K562 (cell line): ENCODE data around the gene CA6. TPM values are rescaled to one million over a fixed set of nuclear protein-coding genes. Genes with fewer than 3 reads are reported as not detected.

Source experiments
- ATAC-seq: fragments of 200-7000 bp; cut with Tn5 transposase; 3 replicates; pipeline ENCODE4 v1.9.1; 2020; ENCODE audit warnings: moderate library complexity
- BruUV-seq: library from RNA; stranded (reverse); fragments of 400-500 nt; replicated peaks from 2 replicates; lab custom pipeline; 2021; lab: Mats Ljungman, UMichigan
- CTCF ChIA-PET: fragments of 300-600 bp; formaldehyde crosslinking; extraction: SDS; loops from one replicate; lab custom pipeline; 2021; ENCODE audit warnings: low intra/inter-chr PET ratio; lab: Yijun Ruan, JAX
- POLR2A ChIA-PET: fragments of 300-600, 350-650 bp; sonication (Branson Sonifier 250); formaldehyde crosslinking; extraction: SDS; loops from one replicate; lab custom pipeline; 2021; ENCODE audit warnings: antibody characterized with exemption, inconsistent platforms; lab: Yijun Ruan, JAX
- DNase-seq, 4 experiments: peaks; one replicate each; pipeline versions ENCODE4 v3.0.0 to v3.0.0-alpha.2; 2011 to 2018; ENCODE audit warnings: low spot score in 3 of 4, mixed read lengths in 3 of 4; ENCODE audit errors: extremely low read depth in 1 of 4
- FAIRE-seq: peaks from 2 replicates; lab custom pipeline; 2011; peaks lifted over from hg19 to GRCh38; lab: Jason Lieb, UNC
- H2AFZ ChIP-seq: 2 replicates; pipeline ENCODE4 v1.6.0; 2011; ENCODE audit warnings: low read depth, low read length, control low read depth, inconsistent platforms
- H3K27ac ChIP-seq: fragments of 200-600 bp; 3 replicates; pipeline ENCODE4 v1.8.0; 2011; ENCODE audit warnings: low read depth, mild to moderate bottlenecking, control low read depth, inconsistent platforms, low read length, moderate library complexity, mixed read lengths; ENCODE audit errors: extremely low read depth
- H3K27me3 ChIP-seq, 2 experiments: fragments of 300-600 bp in 1 of 2; 2 replicates in 1 of 2; 3 replicates in 1 of 2; pipeline versions ENCODE4 v1.6.0 to v1.8.0; 2011; ENCODE audit warnings: inconsistent platforms in 2 of 2, low read length in 2 of 2, mild to moderate bottlenecking in 1 of 2, mixed read lengths in 1 of 2, moderate library complexity in 1 of 2; ENCODE audit not compliant: control insufficient read depth in 2 of 2, insufficient read depth in 2 of 2
- H3K36me3 ChIP-seq: fragments of 300-600 bp; 3 replicates; pipeline ENCODE4 v1.8.0; 2011; ENCODE audit warnings: mild to moderate bottlenecking, low read length, inconsistent platforms; ENCODE audit not compliant: control insufficient read depth, insufficient read depth
- H3K4me1 ChIP-seq, 2 experiments: fragments of 200-600 bp in 1 of 2; replicated peaks in 1 of 2; 2 replicates in 1 of 2; 3 replicates in 1 of 2; pipeline versions ENCODE4 v1.5.1 to v1.8.0; 2011; ENCODE audit warnings: inconsistent platforms in 2 of 2, low read length in 2 of 2, mild to moderate bottlenecking in 1 of 2, mixed read lengths in 1 of 2, moderate library complexity in 1 of 2; ENCODE audit not compliant: control insufficient read depth in 2 of 2, insufficient read depth in 2 of 2
- H3K4me2 ChIP-seq: 2 replicates; pipeline ENCODE4 v1.6.1; 2011; ENCODE audit warnings: low read length, control low read depth, inconsistent platforms, mixed read lengths; ENCODE audit not compliant: insufficient read depth
- H3K4me3 ChIP-seq: fragments of 200-600 bp; sonication (generic), shearing (Covaris generic); 2 replicates; pipeline ENCODE4 v1.5.1; 2016; ENCODE audit warnings: control low read depth, inconsistent platforms
- H3K79me2 ChIP-seq: fragments of 200-600 bp; 3 replicates; pipeline ENCODE4 v1.8.0; 2011; ENCODE audit warnings: low read length, inconsistent platforms; ENCODE audit not compliant: control insufficient read depth, insufficient read depth
- H3K9ac ChIP-seq, 2 experiments: 2 replicates each; pipeline versions ENCODE4 v1.6.0 to v1.6.1; 2011; ENCODE audit warnings: low read depth in 2 of 2, low read length in 2 of 2, control low read depth in 1 of 2, inconsistent platforms in 1 of 2, mild to moderate bottlenecking in 1 of 2, mixed read lengths in 1 of 2; ENCODE audit not compliant: insufficient read depth in 1 of 2
- H3K9me1 ChIP-seq: one replicate; pipeline ENCODE4 v1.6.0; 2011; ENCODE audit warnings: inconsistent platforms, mild to moderate bottlenecking, low read length, moderate library complexity; ENCODE audit not compliant: control insufficient read depth, insufficient read depth
- H3K9me3 ChIP-seq: replicated peaks from 2 replicates; pipeline ENCODE4 v1.5.1; 2011; ENCODE audit warnings: low read depth, low read length, inconsistent platforms; ENCODE audit not compliant: control insufficient read depth, insufficient read depth
- H4K20me1 ChIP-seq: replicated peaks from 2 replicates; pipeline ENCODE4 v1.6.1; 2011; ENCODE audit warnings: low read length, inconsistent platforms, mixed read lengths; ENCODE audit not compliant: control insufficient read depth, insufficient read depth
- CHCHD3 ChIP-seq: fragments of 250-450 bp; sonication (Bioruptor Pico); IDR thresholded peaks from 2 replicates; pipeline ENCODE4 v2.1.2; 2022; ENCODE audit warnings: mild to moderate bottlenecking
- CTBP1 ChIP-seq: fragments of 450-650 bp; IDR thresholded peaks from 2 replicates; pipeline ENCODE4 v1.6.1; 2016; ENCODE audit warnings: borderline replicate concordance
- ELF1 ChIP-seq: fragments of 200-800 bp; sonication (Bioruptor generic); IDR thresholded peaks from 2 replicates; pipeline ENCODE4 v1.6.1; 2016; ENCODE audit warnings: missing genetic modification characterization, missing compliant biosample characterization
- NR3C1 ChIP-seq: sonication (generic); formaldehyde crosslinking; IDR thresholded peaks from 2 replicates; pipeline ENCODE4 v1.8.1; 2022; ENCODE audit warnings: missing genetic modification reagents
- SIX5 ChIP-seq, 2 experiments: IDR thresholded peaks; 2 replicates each; pipeline ENCODE4 v1.6.1; 2011; ENCODE audit warnings: low read length in 2 of 2, borderline replicate concordance in 1 of 2, low read depth in 1 of 2, mild to moderate bottlenecking in 1 of 2, moderate library complexity in 1 of 2; ENCODE audit not compliant: insufficient read depth in 1 of 2
- SP1 ChIP-seq: sonication (generic); formaldehyde crosslinking; IDR thresholded peaks from 2 replicates; pipeline ENCODE4 v1.8.1; 2022; ENCODE audit warnings: mild to moderate bottlenecking, missing genetic modification reagents
- TAF1 ChIP-seq: IDR thresholded peaks from 2 replicates; pipeline ENCODE4 v1.6.1; 2011; ENCODE audit warnings: mild to moderate bottlenecking, low read length, moderate library complexity; ENCODE audit not compliant: insufficient read depth, control insufficient read depth, severe bottlenecking; ENCODE audit errors: extremely low read depth
- ZC3H4 ChIP-seq: sonication (generic); formaldehyde crosslinking; IDR thresholded peaks from 2 replicates; pipeline ENCODE4 v1.9.0; 2021; ENCODE audit warnings: missing genetic modification reagents, borderline replicate concordance
- ZNF584 ChIP-seq: fragments of 200-800 bp; sonication (Bioruptor generic); IDR thresholded peaks from 2 replicates; pipeline ENCODE4 v1.6.1; 2016; ENCODE audit warnings: low read depth, mild to moderate bottlenecking, missing genetic modification characterization, missing compliant biosample characterization
- ZNF79 ChIP-seq: fragments of 250-450 bp; sonication (Bioruptor Pico); IDR thresholded peaks from 2 replicates; pipeline ENCODE4 v1.4.0; 2020; ENCODE audit warnings: low read depth, mild to moderate bottlenecking, moderate library complexity
- WGBS: fragments of 100-300 bp; shearing (Covaris generic); methylation state at CpG from one replicate; pipeline ENCODE4 v1.1.6; 2016; ENCODE audit warnings: low coverage, mixed read lengths; ENCODE audit not compliant: insufficient coverage; ENCODE audit errors: missing lambda C conversion rate; 5-methylcytosine and 5-hydroxymethylcytosine counted together
- in situ Hi-C: fragments of 300-500 bp; cut with MboI; formaldehyde crosslinking; loops from 4 replicates; pipeline ENCODE4 v1.15.0; 2018; ENCODE audit warnings: inconsistent platforms, mixed read lengths
- intact Hi-C: fragments of 100-400 bp; cut with micrococcal nuclease; formaldehyde crosslinking; loops from 2 replicates; pipeline ENCODE4 v1.14.2; 2022
- polyA plus RNA-seq, 8 experiments: library from polyadenylated mRNA; depleted of rRNA in 4 of 8; stranded (reverse) in 5 of 8; unstranded in 3 of 8; fragments of >200 nt; fragmentation: Nextera tagmentation in 2 of 8; fragmentation: Illumina TruSeq in 1 of 8; extraction: Ambion mirVana in 2 of 8; extraction: Trizol in 1 of 8; gene quantifications; 2 replicates each; pipeline versions ENCODE4 v1.2.1 to v1.2.3, GENCODE V29; 2011 to 2014; ENCODE audit warnings: inconsistent platforms in 1 of 8, missing spikeins in 1 of 8
- total RNA-seq, 7 experiments: library from RNA; depleted of rRNA in 6 of 7; stranded (reverse); fragments of >200 nt in 6 of 7; fragmentation: Illumina TruSeq in 2 of 7; extraction: Trizol in 2 of 7; gene quantifications; 2 replicates each; pipeline versions ENCODE4 v1.2.1 to v1.2.3, GENCODE V29; 2011 to 2021; ENCODE audit warnings: low replicate concordance in 1 of 7
- TF ChIP-seq, protein P1 (sequence below): fragments of 250-450 bp; sonication (Bioruptor Pico); IDR thresholded peaks from 2 replicates; pipeline ENCODE4 v1.5.0; 2021; ENCODE audit warnings: mild to moderate bottlenecking, borderline replicate concordance
- TF ChIP-seq, protein P2 (sequence below): fragments of 250-450 bp; sonication (Bioruptor Pico); IDR thresholded peaks from 2 replicates; pipeline ENCODE4 v1.4.0; 2020; ENCODE audit warnings: mild to moderate bottlenecking
- TF ChIP-seq, protein P3 (sequence below): fragments of 450-650 bp; IDR thresholded peaks from 2 replicates; pipeline ENCODE4 v1.6.1; 2017; ENCODE audit warnings: mild to moderate bottlenecking, moderate library complexity

The CA6 gene
- total and polyA plus RNA-seq, 9 of the 15 experiments (the other 6 are each of a cell fraction or from before 2014, with no cell fraction given) = not detected

DNA sequence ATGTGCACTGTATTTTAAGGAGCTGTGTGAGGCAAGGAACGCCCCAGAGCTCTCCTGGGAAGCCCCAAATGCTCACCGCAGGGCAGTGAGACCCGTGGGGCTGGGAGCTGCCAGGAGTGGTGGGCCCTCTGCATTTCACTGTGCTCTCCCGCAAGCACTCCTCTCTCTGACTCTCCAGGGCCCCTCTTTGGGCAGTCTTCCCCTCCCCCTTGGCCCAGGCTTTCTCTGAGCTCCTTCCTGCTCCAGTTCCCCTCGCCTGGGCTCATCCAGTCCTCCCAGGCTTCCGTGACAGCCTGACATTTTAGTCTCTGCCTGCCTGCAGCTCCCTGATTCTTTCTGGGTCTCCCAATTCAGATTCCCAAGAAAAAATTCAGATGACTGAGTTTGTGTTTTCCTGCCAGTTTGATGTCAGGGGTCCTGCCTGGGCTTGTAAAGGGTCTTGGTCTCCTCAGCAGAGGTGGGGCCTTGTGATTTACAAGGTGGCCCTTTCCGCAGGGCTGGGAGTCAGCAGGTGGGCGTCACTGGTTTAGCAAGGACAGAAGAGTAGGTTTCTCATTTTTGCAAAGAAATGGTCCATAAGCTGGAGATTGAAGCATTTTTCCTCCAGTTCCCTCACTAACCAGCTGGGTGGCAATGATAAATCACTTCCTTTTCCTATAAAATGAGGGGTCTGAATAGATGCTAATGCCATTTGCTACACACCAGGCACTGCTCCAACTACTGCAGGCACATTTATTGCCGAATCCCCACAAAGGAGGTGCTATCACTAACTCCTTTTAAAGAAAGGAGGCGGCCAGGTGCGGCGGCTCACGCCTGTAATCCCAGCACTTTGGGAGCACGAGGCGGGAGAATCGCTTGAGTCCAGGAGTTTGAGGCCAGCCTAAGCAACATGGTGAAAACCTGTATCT, 1.9 kb upstream of the CA6 start:
- FAIRE-seq (no peak), DNase-seq (no peak), ATAC-seq (no peak; the same call in none of the 3 replicates)
- intact Hi-C loops = no loop called here
- BruUV-seq = no TSS peak
- ChIA-PET POLR2A (interaction anchor here (0.6 to 1.9 kb wide), 2 partner anchors 10 to 85 kb away, joined by 4 to 7 read pairs; no protein-coding TSS in a partner anchor), CTCF (no interaction called here)
- Histone ChIP-seq H3K4me1 (0 out of 5 replicates have a peak, but pooled peaks cover 0 to 3% of the 10 kb centered on the region in 2 experiments), H3K4me3 (no peak overlapping the region), H3K27me3 (peaks cover 49 to 74% of the 10 kb centered on the region in 2 experiments), H3K9me3 (peaks cover 5% of the 10 kb centered on the region; the same call in 1 of the 2 replicates), H4K20me1 (no peaks in the 10 kb centered on the region), H3K9me1 (no peaks in the 10 kb centered on the region), H3K79me2 (no peaks in the 10 kb centered on the region), H3K27ac (no peak overlapping the region), H3K4me2 (no peak overlapping the region), H2AFZ (no peak overlapping the region), H3K9ac (no peak overlapping the region), H3K36me3 (no peaks in the 10 kb centered on the region)
- WGBS = 1% methylated on average over 16 of the region's 16 CpGs
- TF ChIP-seq CTBP1 = no peak
- TF ChIP-seq ZNF79 (CRISPR knock-in tag) = no peak
- TF ChIP-seq, protein P1, sequence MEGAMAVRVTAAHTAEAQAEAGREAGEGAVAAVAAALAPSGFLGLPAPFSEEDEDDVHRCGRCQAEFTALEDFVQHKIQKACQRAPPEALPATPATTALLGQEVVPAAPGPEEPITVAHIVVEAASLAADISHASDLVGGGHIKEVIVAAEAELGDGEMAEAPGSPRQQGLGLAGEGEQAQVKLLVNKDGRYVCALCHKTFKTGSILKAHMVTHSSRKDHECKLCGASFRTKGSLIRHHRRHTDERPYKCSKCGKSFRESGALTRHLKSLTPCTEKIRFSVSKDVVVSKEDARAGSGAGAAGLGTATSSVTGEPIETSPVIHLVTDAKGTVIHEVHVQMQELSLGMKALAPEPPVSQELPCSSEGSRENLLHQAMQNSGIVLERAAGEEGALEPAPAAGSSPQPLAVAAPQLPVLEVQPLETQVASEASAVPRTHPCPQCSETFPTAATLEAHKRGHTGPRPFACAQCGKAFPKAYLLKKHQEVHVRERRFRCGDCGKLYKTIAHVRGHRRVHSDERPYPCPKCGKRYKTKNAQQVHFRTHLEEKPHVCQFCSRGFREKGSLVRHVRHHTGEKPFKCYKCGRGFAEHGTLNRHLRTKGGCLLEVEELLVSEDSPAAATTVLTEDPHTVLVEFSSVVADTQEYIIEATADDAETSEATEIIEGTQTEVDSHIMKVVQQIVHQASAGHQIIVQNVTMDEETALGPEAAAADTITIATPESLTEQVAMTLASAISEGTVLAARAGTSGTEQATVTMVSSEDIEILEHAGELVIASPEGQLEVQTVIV = no peak
- TF ChIP-seq CHCHD3 (CRISPR knock-in tag) = no peak
- no peak for TF ChIP-seq ZC3H4 (CRISPR knock-in tag)
- TF ChIP-seq, protein P2, sequence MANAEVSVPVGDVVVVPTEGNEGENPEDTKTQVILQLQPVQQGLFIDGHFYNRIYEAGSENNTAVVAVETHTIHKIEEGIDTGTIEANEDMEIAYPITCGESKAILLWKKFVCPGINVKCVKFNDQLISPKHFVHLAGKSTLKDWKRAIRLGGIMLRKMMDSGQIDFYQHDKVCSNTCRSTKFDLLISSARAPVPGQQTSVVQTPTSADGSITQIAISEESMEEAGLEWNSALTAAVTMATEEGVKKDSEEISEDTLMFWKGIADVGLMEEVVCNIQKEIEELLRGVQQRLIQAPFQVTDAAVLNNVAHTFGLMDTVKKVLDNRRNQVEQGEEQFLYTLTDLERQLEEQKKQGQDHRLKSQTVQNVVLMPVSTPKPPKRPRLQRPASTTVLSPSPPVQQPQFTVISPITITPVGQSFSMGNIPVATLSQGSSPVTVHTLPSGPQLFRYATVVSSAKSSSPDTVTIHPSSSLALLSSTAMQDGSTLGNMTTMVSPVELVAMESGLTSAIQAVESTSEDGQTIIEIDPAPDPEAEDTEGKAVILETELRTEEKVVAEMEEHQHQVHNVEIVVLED = no peak
- TF ChIP-seq ELF1 (tag) = no peak
- TF ChIP-seq, protein P3, sequence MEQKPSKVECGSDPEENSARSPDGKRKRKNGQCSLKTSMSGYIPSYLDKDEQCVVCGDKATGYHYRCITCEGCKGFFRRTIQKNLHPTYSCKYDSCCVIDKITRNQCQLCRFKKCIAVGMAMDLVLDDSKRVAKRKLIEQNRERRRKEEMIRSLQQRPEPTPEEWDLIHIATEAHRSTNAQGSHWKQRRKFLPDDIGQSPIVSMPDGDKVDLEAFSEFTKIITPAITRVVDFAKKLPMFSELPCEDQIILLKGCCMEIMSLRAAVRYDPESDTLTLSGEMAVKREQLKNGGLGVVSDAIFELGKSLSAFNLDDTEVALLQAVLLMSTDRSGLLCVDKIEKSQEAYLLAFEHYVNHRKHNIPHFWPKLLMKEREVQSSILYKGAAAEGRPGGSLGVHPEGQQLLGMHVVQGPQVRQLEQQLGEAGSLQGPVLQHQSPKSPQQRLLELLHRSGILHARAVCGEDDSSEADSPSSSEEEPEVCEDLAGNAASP = no peak
- TF ChIP-seq SIX5 (IDR thresholded peaks at IDR 0.05; ENCODE audit: borderline replicate concordance in 1 of 2, insufficient read depth in 1 of 2, low read depth in 1 of 2, low read length in 2 of 2) = no peak
- TF ChIP-seq TAF1 = no peak
- no peak for TF ChIP-seq NR3C1 (CRISPR knock-in tag)
- TF ChIP-seq ZNF584 (CRISPR knock-in tag) = no peak
- no peak for TF ChIP-seq SP1
- in situ Hi-C loops = no loop called here
